NCI-H2227 (cell line): Measurements from ENCODE around the gene NFS1.
"Not testable (repeated sequence)": the region's sequence is repeated elsewhere in the genome, so short reads cannot be mapped to it uniquely, and the experiment has no call there.

ENCODE experiments used
- DNase-seq: peaks from one replicate; lab custom pipeline; 2025; ENCODE audit not compliant: unreplicated experiment; lab: John Stamatoyannopoulos, UW

NFS1 gene

DNA sequence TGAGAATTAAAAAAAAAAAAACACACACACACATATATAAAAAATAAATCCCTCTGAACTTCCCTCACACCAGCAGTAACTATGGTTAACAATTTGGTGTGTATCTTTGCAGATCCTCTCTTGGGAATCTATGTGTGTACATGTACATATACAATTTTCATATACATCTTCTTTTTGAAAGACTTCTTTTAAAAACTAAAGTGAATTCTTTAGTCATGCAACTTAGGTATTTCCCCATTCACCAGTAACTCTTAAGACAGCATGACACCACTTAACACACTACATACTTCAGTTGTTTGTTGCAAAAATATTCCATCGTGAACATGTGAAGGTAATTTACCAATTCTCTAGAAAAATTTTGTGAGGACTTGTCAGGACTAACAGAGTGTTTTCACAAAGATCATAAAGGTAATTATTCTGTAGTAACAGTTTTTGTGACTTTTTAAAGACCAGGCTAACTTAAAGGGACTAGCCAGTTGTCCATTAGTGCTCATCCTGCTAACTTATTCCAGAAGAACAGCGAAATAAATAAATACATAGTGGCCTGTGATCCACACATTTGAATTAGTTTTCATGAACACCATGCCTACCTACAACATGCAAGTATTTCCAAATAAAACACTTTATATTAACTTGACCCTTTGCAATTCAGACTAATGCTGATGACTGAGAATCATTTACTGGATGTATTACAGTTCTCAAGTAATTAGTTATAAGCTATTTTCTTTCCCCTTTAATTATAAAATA lies 30.9 kb upstream of the NFS1 start:
- no peak for DNase-seq

DNA sequence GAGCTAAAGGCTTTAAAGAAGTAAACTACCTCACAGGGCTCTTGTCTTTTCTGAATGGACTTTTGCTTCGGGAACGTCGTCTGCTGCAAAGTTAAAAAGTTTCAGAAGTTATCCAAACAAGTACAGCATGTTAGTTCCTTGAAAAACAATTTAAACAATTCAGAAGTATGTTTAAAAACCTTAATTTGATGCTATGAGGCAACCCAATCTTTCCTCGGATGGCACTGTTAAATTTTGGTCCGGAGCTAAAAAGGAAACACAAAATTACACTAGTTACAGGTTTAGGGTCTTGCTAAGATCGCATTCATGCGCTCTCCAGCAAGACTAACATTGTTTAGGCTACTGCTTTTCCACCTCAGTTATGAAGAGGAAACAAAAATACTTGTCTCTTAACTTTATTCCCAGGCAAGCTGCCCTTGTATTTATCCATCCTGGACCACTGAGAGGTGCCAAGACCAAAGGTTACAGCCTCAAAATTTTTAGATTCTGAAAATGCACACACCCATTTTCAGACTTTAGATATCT lies 30.2 kb upstream of the NFS1 start:
- DNase-seq: no peak

DNA sequence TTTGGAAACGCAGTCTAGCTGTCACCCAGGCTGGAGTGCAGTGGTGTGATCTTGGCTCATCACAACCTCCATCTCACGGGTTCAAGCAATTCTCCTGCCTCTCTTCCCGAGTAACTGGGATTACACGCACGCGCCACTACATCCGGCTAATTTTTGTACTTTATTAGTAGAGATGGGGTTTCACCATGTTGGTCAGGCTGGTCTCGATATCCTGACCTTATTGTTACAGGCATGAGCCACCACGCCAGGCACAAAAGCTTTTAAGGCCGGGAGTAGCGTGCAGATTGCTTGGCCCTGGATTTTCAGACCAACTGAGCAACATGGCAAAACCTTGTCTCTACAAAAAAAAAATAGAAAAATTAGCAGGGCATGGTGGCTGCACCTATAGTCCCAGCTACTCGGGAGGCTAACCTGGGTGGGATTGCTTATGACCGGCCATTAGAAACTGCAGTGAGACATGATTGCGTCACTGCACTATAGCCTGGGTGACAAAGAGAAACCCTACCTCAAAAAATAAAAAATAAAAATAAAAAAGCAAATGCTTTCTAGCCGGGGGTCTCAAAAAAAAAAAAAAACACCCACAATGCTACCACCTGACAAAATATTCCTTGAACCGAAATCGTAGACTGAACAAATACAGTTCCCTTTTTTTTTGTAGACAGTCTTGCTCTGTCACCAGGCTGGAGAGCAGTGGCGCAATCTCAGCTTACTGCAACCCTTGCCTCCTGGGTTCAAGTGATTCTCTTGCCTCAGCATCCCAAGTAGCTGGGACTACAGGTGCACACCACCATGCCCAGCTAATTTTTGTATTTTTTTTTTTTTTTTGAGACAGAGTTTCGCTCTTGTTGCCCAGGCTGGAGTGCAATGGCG lies 27.9 kb upstream of the NFS1 start:
- DNase-seq: no peak

DNA sequence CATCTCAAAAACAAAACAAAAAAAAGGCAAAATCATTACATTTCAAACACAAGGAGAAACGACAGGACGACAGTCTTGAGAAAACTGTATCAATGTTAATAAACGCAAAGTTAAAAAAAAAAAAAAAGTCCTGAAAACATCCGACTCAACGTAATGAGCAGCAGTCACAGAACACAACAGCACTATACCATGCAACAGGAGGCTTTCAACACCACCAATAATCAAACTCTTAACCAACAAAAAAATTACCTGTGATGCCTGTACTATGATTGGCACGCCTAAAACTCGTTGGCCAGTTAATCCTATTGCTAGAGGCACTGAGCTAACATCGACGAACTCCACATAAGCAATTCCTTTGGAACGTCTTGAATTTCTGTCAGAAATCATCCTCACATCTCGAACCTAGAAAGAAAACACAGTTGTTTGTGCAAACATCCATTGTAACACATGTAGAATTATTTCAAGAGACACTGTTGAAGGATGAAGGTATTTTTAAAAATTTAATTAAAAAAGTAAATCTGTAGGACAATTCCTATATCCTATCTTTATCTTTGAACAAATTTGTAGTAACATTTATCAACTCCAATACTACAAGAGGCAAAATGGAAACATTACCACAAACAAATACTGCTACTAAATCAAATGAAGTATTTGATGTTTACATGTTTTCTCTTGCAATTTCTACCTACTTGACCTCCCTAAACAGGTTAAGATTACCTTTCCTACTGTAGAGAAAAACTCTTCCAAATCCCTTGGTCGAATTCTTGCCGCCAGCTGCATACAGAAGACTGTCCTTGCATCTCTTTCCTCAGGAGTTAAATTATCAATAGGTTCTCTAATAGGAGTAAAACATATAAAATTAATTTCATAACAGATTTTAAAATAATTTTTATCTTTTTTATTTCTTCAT lies 25.4 kb upstream of the NFS1 start:
- no peak for DNase-seq

DNA sequence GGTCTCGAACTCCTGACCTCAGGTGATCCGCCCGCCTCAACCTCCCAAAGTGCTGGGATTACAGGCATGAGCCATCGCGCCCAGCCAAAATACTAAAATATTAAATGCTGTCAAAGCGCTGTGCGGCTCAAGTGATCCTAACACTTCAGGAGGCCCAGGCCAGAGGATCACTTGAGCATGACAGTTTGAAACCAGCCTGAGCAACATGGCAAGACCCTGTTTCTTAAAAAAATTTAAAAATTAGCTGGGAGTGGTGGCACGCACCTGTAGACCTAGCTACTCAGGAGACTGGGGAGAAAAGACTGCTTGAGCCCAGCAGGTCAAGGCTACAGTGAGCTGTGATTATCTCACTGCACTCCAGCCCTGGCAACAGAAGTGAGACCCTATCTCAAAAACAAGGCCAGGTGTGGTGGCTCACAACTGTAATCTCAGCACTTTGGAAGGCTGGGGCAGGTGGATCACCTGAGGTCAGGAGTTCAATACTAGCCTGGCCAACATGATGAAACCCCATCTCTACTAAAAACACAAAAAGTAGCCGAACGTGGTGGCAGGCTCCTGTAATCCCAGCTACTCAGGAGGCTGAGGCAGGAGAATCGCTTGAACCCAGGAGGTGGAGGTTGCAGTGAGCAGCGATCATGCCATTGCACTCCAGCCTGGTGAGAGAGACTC lies 24.6 kb upstream of the NFS1 start:
- DNase-seq: not testable (repeated sequence)

DNA sequence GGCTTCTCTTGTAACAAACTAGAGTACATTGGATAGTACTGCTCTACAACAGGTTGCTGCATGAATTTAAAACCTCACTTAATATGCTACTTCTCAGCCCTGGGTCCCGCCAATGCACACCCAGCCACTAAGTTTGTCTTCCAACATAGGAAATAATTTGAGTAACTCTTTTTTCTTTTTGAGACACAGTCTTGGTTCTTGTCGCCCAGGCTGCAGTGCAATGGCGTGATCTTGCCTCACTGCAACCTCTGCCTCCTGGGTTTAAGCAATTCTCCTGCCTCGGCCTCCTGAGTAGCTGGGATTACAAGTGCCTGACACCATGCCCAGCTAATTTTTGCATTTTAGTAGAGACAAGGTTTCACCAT lies 24.1 kb upstream of the NFS1 start:
- DNase-seq: not testable (repeated sequence)

DNA sequence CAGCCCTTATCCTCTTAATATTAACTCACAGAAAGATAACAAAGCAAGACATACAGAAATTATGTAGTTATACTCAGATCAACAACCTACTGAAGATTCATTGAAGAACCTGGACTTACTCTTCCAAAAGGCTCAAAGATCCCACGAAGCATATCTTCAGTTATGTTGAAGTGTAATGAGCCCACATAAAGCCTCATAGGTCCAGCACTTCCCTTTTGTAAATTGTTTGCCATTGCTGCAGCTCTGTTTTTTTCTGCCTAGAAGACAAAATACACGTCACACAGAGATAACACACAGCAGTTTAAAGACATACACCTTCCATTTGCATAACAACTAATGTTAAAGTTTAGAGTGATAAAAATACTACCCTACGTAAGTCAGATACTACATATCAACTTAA lies 22.5 kb upstream of the NFS1 start:
- no peak for DNase-seq

DNA sequence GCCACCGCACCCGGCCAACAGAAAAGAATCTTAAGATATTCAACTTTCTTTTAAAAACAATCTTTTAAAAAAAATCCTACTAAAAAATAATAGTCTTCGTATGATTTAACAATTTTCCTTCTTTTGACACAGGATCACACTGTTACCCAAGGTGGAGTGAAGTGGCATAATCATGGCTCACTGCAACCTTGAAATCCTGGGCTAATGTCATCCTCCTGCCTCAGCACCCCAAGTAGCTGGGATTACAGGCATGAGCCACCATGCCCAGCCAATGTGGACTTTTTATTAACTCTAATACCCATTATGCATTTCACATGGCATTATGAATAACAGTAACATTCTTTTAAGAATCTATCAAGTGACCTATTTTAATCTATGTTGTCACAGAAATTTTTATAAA lies 22.1 kb upstream of the NFS1 start:
- no peak for DNase-seq

DNA sequence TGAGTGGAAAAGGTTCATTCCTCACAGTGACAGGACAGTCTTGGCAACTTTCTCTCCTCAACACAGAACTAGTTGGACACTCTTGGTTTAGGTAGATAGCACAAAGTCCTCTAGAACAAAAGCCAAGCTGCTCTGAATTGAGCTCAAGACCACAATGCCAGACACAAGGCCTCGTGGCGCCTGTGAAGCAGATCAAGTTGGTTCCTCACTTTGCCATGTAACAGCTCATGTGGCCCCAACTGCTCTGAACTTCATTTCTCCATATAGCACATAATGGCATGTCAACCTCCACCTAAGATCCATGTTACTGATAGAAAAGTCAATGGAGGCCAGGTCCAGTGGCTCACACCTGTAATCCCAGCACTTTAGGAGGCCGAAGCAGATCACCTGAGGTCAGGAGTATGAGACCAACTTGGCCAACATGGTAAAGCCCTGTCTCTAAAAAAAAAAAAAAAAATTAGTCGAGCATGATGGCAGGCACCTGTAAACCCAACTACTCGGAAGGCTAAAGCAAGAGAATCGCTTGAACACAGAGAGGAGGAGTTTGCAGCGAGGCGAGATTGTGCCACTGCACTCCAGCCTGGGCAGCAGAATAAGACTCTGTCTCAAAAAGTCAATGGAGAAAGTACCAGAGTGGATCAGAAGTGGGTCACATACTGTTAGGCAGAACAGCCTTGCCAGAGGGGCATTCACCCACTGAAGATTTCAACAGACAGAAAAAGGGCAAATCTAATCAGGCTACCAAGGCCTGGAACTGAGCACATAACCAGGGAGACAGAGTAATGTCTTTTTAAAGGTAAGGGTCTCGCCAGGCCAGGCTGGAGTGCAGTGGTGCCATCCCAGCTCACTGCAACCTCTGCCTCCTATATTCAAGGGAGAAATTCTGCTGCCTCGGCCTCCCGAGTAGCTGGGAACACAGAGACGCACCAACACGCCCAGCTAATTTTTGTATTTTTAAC lies 21.3 kb upstream of the NFS1 start:
- DNase-seq: no peak

DNA sequence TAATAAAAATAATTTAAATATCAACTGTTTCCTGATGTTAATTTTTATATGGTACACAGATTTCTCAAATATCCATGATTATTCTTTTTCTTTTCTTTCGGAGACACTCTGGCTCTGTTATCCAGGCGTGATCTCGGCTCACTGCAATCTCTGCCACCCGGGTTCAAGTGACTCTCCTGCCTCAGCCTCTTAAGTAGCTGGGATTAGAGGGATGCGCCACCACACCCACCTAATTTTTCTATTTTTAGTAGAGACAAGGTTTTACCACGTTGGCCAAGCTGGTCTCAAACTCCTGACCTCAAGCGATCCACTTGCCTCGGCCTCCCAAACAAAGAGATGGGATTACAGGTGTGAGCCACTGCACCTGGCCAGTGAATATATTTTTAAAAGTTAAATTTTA lies 20.6 kb upstream of the NFS1 start:
- DNase-seq: no peak

DNA sequence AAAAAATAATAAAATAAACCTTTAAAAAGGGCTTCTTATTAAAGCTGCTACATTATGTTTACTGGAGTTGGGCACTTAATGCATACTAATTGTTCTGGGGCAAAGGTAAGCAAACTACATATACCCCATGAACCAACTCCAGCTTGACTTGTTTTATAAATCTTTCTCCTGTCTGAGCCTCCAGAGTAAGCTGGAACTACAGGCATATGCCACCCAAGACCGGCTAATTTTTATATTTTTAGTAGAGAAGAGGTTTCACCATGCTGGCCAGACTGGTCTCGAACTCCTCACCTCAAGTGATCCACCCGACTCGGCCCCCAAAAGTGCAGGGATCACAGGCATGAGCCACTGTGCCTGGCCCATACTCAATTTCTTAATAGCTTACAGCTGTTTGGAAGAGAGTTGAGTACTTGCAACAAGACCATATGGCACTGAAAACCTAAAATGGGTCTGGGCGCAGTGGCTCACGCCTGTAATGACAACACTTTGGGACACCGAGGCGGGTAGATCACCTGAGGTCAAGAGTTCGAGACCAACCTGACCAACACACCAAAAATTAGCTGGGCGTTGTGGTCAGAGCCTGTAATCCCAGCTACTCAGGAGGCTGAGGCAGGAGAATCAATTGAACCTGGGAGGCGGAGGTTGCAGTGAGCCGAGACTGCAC lies 20.0 kb upstream of the NFS1 start:
- DNase-seq: no peak

DNA sequence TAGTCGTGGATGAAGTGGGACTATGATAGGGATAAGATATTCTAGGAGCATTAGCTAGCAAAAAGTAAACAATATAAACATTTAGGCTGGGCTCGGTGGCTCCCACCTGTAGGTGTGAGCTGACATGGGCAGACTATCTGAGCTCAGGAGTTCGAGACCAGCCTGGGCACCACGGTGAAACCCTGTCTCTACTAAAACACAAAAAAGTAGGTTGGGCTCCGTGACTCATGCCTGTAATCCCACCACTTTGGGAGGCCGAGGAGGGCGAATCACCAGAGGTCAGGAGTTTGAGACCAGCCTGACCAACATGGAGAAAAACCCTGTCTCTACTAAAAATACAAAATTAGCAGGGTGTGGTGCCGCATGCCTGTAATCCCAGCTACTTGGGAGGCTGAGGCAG lies 19.2 kb upstream of the NFS1 start:
- DNase-seq: not testable (repeated sequence)

DNA sequence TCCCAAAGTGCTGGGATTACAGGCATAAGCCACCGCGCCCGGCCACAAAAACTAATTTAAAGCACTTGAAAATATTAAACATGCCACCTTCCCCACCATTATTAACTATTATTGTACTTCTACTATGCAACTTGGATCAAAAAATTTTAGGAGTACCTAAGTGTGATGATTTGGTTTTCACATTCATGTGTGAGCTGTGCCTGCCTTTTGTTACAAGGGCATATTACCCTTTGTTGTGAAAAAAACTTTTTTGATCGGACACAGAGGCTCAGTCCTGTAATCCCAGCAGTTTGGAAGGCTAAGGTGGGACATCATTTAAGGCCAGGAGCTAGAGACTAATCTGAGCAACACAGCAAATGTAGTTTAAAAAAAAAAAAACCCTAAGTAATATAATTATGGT lies 17.2 kb upstream of the NFS1 start:
- DNase-seq: no peak

DNA sequence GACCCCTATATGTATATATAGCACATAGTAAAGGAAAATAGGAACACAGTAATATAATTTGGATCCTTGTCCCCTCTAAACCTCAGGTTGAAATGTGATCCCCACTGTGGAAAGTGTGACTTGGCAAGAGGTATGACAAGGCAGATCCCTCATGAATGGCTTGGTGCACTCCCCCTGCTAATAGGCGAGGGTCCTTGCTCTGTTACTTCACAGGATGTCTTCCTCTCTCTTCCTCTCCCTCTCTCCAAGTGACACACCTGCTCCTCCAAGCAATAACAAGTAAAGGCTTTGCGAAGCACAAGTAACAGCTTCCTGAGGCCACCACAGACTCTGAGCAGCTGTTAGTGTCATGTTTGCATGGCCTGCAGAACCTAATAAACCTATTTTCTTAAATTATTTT lies 16.5 kb upstream of the NFS1 start:
- DNase-seq: no peak

DNA sequence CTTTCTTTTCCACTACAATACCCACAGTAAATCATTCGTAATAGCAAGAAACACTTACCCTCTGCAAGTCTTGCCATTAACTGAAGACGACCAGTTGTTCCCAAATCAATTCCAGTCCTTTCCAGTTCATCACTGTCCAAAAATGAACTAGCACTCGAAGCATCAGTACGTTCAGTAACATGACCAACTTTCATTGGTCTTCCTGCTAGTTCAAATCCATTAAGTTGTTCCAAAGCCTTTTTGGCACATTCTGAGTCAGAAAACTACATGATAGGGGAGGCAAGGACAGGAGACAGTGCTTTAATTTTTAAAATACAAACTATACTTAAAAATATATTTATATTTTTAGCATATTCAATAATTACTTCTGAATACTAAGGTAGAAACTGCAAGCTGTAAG lies 15.0 kb upstream of the NFS1 start:
- no peak for DNase-seq

DNA sequence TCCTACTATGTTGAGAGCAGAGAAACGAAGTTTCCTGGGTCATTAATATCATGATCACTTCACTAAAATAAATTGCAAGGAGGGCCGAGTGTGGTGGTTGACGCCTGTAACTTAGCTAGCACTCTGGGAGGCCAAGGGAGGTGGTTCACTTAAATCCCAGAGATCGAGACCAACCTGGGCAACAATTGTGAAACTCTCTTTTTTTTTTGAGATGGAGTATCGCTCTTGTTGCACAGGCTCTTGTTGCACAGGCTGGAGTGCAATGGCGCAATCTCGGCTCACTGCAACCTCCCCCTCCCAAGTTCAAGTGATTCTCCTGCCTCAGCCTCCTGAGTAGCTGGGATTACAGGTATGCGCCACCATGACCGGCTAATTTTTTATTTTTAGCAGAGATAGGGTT lies 14.0 kb upstream of the NFS1 start:
- not testable (repeated sequence) for DNase-seq

DNA sequence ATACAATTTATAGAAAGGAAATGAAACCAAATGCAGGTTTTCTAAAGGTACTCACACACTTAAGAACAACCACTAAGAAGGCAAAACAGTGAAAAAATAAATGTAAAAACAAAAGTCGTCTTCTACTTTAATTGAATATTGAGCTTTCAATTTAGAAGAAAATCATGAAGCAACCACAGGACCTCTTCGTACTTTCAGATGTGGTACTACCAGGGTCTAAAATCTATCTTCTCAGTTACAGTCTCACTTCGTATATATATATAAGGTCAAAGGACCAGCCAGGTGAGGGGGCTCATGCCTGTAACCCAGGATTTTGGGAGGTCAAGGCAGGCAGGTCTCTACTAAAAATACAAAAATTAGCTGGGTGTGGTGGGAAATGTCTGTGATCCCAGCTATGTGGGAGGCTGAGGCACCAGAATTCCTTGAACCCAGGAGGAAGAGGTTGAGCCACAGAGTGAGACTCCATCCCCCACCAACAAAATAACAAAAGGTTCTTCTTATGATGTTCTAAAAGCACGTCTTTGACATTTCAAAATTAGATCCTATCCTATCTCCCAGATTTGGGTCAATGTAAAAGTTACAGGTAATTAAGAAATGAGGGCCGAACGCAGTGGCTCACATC lies 12.5 kb upstream of the NFS1 start:
- no peak for DNase-seq

DNA sequence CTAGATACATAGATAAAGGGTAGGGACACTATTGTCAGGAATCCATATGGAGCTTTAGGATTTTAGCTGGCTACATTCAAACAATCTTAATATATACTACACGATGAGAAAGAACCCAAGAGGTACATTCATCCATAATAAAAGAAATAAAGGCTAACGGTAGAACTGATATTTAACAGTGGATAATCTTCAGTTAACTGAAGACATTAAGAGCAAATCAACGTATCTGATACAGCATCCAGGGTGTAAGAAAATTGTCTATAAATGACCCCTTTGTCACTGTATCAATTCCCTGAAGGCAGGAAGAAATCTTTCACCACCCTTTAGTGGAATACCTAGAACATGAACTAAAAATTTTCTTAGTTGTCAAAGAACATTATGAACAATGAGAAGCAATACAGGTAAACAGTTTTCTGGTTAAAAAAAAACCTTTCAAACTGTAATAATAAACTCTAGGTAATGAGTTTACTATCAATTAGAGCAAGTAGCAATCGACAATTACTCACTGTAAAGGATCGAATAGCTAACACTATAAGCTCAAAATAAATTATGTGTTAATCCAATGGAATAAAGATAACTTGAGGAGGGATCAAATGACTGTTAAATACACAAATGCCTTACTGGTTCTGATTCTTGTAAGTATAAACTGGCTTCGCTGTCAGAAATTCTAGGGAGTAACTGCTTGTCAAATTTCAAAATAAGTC lies 11.9 kb upstream of the NFS1 start:
- no peak for DNase-seq
